NCI-H774 (cell line): ENCODE results near the gene DHX8.

Experiments
- DNase-seq: peaks from one replicate; lab custom pipeline; 2025; lab: John Stamatoyannopoulos, UW

DHX8 gene

DNA sequence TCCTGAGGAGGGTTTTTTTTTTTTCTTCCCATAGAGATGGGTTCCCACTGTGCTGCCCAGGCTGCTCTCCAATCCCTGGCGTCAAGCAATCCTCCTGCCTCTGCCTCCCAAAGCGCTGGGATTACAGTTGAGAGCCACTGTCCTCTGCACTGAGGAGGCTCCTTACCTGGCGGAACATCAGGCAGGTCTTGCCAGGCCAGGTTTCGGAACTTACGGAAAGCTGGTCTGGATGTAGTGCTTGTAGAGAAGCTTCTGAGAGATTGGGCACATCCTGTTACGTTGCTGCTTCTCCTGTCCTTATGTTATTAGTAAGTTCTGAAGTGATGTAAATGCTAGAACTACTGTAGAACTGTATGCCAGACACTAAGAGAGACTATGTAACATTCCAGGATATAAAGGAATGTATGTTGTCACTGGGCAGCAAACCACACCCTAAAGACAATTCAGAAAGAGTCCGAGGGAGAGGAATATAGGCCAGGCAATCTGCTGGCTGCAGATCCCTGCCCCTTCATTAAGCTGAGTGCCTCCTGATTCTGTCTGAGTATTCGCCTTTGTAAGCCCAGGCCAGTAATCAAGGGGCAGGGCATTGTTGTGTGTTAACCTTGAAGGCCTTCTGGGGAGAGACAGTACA lies 41.3 kb downstream of the DHX8 start:
- DNase-seq, result no peak

DNA sequence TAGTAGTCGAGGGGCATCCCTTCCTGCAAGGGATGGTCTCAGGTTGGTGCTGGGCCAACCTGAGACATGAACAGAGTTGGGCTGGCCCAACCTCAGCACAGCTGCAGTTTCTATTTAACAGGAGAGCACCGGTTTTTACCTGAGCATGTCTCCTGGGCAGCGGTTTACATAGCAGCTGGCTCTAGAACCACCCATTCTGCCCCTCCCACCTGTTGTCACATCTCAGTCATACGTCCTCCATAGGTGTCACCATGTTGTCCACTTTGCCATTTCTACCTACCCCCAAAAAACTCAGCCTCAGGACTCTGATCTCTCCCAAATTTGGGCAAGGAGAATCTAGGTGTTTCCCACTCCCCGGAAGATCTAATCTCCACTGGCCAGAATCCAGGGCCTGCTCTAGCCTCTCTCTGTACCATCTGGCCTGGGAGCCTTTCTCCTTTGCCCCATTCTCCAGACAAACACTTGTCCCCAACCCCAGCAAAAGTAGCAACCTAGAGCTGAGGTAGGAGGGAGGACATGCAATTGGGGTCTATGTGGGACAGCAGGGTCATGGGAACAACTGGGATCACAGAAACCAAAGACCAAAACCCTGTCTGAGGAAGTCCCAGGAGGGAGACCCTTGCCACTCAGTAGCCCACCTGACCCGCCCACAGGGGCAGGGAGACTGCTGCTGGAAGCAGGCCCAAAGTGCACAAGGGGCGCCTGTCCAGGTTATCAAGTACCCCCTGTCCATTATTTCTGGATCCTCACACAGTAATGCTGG lies 43.3 kb downstream of the DHX8 start:
- no peak for DNase-seq

DNA sequence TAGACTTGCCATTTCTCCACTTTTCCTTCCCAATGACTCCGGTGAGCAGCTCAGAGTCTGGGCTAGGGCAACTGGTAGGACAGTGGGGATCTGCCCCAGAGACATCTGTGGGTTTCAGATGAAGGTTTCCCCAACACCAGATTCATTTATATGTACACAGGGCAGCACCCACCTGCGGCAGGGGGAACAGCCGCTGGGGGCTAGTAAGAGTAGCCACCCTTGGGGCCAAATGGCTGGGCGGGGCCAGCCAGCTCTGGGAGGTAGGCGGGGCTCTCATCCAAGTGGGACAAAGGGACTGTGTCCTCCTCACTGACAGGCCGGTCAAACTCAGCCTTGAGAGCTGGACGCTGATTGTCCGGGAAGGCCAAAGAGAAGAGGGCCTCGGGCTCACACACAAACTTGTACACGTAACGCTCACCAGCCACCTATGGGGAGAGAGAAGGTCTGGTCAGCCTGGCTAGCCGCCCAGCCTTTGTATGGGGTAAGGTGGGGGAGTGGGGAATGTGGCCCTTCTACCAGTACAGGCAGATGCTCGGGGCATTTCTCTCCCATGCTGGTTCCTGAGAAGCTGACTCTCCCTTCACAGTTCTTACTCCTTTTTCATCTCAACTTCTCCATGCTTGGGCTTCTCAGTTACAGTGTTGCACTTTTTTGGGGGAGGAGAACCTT lies 44.7 kb downstream of the DHX8 start:
- no peak for DNase-seq

DNA sequence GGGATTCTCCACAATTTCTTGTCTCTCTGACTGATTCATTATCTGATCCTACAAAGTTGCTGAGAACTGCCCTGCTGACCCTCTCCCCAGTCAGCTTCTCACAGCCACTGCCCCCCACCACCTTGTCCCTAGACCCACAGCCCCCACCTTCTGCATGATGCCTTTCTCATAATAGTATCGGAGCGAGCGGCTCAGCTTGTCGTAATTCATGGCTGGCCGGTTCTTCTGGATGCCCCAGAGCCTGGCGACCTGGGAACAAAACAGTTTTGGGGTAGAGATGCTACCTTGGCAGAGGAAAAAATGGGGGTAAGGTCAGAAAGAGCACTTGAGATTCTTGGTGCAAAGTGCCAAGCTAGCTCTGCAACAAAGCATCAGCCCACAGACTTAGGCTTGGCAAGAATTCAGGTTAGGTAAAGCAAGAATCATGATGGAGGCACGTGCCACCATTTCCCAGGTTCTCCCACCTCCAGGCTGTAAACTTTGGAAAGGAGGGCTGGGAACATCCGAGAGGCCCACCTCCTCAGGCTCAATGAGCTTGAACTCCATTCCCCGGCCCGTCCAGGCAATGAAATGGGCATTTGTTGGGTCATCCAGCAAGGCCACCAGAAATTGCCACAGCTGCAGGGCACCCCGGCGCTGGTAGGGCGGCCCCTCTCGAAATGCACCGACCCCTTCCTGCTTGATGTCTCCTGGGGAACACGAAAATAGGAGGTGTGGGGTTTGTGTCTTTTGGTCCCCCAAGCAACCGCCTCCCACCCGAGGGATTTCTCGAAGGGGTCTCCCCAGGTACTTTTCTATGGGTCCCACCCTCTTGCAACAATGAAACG lies 45.4 kb downstream of the DHX8 start:
- no peak for DNase-seq

DNA sequence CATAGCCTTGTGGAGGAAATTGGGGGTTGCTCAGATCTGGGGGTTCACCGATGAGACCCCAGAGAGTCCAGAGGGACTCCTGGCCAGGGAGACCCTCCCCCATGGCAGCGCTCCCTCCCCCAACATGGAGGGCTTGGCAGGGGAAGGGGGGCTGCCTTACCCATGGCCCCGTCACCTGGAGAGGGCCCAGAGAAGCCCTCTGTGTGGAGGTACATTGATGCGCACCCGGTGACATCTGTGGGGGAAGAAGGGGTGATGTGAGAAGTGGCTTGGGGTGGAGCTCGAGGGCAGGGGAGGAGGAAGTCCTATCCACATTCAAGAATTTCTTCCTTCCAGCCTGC lies 46.1 kb downstream of the DHX8 start:
- DNase-seq, result no peak

DNA sequence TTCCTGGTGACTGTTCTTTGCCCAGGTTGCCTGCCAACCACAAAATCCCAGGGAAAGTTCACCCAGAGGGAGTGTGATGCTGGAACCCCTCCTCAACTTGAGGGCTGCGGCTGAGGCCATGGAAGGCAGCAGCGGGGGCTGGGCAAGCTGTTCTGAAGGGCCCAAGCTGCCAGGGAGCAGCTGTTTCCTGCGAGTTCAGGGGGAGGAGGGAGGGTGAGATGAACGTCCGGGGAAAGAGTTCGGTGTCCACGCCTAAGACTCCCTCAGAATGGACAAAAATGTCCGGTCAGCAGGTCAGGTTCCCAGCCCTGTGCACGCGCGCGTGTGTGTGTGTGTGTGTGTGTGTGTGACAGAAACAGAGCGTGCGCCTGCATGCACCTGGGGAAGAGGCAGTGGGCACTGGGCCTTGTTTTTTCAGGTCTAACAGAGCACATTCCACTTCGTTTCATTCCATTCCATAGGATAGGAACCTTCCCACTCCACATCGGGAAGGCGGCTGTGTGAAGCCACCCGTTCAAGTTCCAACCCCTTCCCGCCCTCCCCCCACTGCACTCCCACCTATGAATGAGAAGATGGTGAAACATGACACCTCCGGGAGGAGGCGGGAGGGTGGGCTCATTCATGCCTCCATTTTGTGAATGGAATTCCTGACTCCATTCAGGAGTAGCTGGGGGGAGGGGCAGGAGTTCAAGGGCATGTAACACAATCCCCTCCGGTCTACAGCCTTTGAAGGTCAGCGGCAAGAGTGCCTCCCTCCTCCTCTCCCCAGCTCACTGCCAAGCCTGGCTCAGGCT lies 46.7 kb downstream of the DHX8 start:
- peak; percentile 38 for DNase-seq

DNA sequence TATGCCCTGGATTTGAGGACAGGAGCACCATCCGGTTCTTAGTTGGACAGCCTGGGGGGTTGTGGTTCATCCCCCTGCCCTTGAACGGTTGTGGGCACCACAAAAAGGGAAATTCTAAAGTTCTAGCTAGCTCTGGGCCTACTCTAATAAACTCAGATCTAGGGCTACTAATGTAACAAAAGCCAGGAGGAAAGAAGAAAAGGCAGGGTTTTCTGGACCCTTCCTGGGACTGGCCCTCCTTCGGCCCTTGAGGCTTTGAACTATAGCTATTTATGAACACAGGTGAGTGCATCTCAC lies 47.3 kb downstream of the DHX8 start:
- DNase-seq, result no peak

DNA sequence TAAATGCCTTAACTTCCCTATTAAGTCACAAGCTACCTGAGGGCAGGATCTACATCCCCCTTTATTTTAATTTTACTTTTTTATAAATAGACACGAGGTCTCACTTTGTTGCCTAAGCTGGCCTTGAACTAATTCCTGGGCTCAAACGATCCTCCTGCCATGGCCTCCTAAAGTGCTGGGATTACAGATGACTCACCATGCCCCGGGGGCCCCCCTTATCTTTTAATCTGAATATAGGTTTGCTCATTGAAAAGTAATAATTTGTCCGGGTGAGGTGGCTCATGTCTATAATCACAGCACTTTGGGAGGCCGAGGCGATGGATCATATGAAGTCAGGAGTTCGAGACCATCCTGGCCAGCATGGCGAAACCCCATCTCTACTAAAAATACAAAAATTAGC lies 48.2 kb downstream of the DHX8 start:
- DNase-seq, result no peak

DNA sequence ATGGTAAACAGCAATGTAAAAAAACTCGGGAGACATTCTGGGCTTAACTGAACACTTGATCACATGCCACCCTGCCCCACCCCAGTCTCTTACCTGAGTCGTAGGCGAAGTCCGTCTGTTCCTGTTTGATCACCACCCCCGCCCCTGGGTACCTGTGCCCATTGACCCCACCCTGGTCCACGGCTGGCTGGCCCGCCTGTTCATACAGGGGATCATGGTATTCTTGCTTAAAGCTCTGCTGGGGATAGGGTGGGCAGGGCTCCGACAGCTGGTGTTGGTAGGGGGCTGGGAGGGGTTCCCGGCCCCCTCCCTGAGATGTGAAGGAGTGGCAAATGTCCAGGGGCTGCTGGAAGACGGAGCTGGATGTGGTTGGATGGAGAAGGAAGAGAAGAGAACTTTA lies 48.8 kb downstream of the DHX8 start:
- no peak for DNase-seq

DNA sequence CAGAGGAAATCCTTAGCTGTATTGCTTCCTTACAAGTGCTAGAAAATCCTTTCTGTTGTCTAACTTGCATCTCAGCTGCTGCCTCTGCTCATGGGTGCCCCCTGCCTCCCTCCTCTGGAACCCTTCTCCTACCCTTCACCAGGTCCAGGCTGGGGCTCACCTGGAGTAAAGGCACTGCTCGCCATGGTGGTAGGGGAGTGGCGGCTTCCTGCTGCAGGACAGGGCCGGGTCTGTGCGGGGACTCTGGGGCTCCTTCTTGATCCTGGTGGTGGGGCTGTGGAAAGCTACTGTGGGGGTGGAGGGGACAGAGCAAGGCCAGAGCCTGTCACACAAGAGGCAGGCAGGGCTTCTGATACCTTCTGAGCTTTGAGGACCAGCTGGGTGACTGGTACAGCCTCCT lies 49.9 kb downstream of the DHX8 start:
- no peak for DNase-seq

DNA sequence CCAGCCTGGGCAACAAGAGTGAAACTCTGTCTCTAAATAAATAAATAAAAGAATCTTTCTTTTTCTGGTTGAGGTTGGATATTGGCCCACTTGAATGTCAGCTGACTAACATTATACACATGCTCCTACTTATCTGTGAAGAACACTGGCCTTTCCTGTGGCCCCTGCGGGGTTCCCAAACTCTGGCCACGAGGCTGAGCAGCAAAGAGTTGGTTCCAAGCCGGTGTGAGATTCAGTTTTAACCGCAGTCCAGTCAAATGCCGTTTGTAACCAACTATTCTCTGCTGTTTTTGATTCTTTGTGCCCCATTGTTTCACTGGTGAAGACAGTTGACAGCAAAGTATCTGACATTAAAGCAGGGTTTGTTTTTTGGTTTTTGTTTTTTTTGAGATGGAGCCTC lies 51.1 kb downstream of the DHX8 start:
- DNase-seq, result no peak

DNA sequence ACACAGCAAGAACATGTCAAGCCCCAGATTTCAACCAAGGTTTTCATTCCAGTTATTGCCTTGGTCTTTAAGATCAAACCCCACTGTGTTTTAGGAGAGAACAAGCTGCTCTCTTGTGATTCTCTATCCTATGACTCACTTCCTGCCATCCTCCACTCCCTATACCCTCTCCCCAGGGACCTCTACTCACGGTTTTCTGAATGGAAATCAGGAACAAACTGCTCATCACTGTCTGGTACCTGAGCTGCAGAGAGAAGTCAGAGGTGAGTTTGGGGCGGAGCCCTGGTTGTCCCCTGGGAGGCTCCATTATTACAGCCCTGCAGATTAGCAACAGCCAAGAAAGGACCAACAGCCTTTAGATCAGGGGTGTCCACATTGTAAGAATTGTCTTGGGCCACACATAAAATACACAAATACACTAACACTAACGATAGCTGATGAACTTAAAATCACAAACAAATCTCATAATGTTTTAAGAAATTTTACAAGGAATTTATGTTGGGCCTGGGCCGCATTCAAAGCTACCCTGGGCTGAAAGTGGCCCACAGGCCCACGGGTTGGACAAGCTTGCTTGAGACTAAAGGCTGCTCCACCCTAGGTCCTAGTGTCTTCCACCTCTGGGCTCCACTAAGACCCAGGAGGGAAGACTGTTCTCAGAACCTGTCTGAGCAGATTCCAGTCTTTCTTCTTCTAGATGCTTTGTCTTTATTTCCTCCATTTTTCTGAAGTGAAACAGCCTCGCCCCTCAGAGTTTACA lies 52.6 kb downstream of the DHX8 start:
- no peak for DNase-seq

DNA sequence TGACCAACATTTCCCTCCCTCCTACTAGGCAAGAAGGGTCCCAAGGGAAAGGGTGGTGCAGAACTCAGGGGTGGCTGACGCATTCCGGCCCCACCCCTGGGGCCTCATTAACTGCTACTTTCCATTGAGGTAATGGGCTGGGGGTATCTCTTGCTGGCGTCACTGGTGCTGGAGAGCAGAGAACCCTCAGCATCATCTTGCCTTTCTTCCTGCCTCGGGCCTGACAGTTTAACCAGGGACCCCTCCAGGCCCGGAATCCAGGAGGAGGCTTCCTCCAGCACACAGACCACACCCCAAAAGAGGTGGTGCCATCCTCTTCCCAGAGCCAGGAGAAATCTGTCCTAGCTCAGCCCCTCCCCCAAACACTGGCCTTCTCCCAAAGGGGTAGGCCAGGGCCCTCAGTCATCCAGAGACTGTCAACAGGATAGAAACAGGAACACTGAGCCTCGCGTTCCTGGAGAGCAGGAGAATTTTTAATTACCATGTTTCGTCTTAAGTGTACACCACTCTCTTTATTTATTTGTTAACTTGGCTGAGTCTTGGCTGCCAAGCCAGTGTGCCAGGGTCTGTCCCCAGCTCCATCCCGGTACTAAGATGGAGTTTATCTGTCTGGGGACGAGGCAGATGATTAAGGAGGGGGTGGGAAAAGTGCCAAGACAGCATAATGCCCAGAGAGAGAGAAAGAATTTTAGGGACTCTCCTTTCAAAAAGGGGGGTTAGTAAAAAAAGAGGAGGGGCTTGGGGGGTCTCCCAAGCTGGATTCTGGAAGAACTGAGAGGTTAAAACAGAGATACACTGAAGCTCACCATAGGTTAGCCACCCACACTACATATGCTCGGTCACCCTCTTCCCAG lies 57.3 kb downstream of the DHX8 start:
- no peak for DNase-seq

DNA sequence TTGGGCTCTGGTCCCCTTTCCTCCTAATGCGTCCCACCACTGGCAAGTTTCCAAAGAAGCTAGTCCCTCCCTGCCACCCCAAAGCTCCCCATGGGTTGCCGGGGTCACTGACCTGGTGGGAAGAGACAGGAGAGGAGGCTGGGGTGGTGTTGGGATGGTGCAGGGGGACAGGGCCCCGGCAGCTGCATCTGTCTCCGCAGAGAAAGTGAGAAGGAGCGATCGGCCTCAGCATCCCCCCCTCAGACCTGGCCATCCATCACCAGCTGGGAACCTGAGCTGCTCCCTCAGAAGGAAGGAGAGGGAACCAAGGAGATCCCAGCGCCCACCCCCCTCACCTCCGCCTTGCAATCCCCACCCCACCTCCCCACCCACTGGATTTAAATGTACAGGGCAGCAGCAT lies 59.1 kb downstream of the DHX8 start:
- no peak for DNase-seq

DNA sequence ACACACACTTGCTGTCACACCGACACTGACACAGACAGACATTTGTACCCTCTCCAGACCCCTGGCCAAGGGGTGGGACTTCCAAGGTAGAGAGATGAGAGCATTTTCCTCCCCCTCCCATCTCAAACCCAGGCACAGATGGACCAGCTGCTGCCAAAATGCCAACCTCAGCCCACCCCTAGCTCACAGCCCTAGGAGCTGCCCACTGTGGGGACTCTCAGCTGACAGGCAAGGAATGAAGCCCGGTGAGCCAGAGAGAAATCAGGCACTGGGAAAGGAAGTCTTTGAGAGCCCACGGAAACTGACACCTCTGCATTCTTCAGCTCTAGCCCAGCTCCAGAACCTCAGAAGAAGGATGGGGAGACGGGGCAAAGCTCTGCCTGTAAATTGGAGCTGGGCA lies 59.5 kb downstream of the DHX8 start:
- DNase-seq, result no peak

DNA sequence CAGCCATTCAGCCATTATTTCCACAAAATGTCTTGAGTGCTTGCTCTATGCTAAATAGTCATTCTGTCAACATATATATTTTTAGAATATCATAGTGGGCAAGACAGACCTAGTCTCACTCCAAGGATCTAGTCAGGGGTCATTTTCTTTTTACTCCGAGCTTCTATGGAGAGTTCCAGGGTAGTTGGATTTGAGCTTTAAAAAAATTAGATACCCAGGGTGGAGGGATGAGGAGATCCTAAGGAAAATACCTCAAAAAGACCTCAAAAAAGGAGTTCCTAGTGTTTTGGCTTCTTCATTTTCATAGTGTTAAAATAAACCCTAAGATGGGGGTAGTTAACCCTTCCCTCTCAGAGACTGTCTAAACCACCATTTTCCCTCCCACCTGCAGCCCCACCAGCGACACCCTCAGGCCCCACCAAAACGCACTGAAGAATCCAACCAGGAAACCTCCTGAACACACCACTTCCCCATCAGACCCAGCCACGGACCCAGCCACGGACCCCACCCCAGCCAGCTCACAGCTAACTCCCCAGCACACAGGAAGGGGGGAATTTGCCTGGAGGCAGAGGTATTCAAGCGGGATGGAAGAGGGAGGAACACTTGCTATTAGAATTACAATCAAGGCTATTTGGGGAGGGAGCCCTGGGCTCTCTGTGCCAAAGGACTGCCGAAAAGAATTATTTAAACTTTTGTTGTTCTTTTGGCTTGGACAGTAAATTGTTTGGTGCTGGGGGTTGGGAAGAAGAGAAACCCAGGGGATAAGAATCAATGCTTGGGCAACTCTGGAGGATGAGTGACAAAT lies 60.2 kb downstream of the DHX8 start:
- no peak for DNase-seq

DNA sequence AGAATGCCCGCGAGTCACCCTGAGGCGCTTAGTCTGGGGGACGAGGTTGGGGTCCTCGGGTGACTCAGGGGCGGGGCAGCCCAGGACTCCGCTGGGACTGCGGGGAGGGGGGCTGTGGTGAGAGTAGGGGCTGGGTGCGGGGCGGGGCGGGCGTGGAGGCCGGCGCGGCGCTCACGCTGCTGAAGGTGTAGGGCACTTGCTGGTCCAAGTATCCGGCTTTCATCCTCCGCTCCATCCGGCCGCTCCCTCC lies 61.5 kb downstream of the DHX8 start:
- DNase-seq, result no peak

DNA sequence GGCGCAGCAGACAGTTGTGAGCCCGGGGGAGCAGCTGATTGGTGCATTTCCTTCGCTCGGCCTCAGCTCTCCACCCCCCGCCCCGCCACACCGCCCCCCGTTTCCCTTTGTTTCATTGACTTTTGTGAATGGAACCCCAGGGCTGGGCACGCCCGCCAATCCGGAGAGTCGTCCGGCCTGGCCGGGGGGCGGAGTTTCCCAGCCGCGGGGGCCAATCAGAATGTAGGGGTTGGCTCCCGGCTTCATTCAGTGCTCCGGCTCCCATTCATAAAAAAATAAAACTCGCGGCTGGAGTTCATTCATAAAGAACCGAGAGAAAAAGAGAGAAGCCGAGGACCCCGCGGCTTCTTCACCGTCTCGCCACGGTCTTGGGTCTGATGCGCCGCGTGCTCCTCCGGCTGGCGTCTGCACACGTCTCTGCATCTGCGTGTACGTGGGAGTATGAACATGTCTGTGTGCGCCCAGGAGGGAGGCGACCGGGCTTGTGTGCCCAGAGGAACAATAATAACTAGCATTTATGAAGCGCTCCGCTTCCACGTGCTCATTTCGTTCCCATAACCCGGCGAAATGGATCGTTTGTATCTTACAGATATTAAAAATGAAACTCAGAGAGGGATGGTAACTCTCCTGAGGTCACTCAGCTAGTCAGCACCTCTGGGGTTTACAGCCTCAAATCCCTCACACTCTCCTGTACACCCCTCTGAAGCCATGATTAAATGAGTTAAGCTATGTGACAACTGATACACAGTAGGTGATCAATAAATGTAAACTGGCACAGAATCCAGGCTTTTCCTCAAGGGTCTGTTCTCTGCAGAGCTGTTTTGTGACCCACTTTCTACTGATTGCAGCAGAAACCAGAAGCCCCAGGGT lies 62.8 kb downstream of the DHX8 start, which contains the start of gene ETV4:
Gene ETV4 (minus strand): TSS at position 22 of the 870 bp plus-strand sequence. CDS start 723 bp downstream, outside the sequence.
- peak; percentile 93 for DNase-seq

DNA sequence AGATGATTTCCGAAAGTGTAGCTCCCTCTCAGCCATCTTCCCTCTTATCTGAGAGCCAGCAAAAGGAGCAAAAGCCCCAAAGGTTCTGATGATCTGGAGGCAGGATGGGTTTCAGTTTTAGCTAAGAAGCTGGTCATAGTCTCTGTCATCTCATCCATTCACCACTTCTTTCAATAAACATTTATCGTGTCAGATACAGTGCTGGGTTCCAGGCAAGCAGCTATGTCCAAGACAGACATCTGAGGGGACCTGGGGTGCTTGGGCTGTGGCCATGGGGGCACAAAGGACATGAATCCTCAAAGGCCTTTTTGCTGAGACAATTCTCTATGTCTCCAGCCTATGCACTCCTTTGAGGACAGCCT lies 63.4 kb downstream of the DHX8 start:
- DNase-seq, result no peak
